A549 (cell line): Measurements from ENCODE around the gene NR4A1. TPM values are rescaled to one million over a fixed set of nuclear protein-coding genes. Genes with fewer than 3 reads are reported as not detected.

ENCODE experiments used
- ATAC-seq, 2 experiments: fragments of 200-7000 bp in 1 of 2; fragments of >200 bp in 1 of 2; cut with Nextera tagmentation in 1 of 2; cut with Tn5 transposase in 1 of 2; 3 replicates each; pipeline versions ENCODE4 v1.8.0 to v1.9.1; 2018 to 2020; ENCODE audit warnings: mild to moderate bottlenecking in 1 of 2, moderate library complexity in 1 of 2
- CTCF ChIA-PET: fragments of 300-600 bp; sonication (Branson Sonifier 250); formaldehyde crosslinking; extraction: SDS; loops from one replicate; lab custom pipeline; 2021; ENCODE audit warnings: antibody characterized with exemption, inconsistent platforms; lab: Yijun Ruan, JAX
- POLR2A ChIA-PET: fragments of 350-600 bp; formaldehyde crosslinking; extraction: SDS; loops from one replicate; lab custom pipeline; 2021; ENCODE audit warnings: antibody characterized with exemption, inconsistent platforms; lab: Yijun Ruan, JAX
- DNase-seq, 2 experiments: peaks; one replicate each; pipeline versions ENCODE4 v3.0.0 to v3.0.0-alpha.2; 2011 to 2016; ENCODE audit warnings: low read depth in 1 of 2, low spot score in 1 of 2
- FAIRE-seq: peaks from 2 replicates; lab custom pipeline; 2011; peaks lifted over from hg19 to GRCh38; lab: Jason Lieb, UNC
- H3K27ac ChIP-seq, 2 experiments: fragments of >200 bp; sonication (Bioruptor Twin); formaldehyde crosslinking; 3 replicates each; pipeline ENCODE4 v1.5.1; 2016 to 2017
- H3K4me1 ChIP-seq: fragments of >200 bp; sonication (Bioruptor Twin); formaldehyde crosslinking; 3 replicates; pipeline ENCODE4 v1.6.1; 2016
- H3K4me2 ChIP-seq: fragments of >200 bp; sonication (Bioruptor Twin); formaldehyde crosslinking; 3 replicates; pipeline ENCODE4 v1.6.1; 2016
- H3K4me3 ChIP-seq: fragments of >200 bp; sonication (Bioruptor Twin); formaldehyde crosslinking; 3 replicates; pipeline ENCODE4 v1.5.1; 2016
- H3K9me3 ChIP-seq: fragments of >200 bp; sonication (Bioruptor Twin); formaldehyde crosslinking; 3 replicates; pipeline ENCODE4 v1.6.1; 2016
- CHD2 ChIP-seq: fragments of 150-350 bp; IDR thresholded peaks from 2 replicates; pipeline ENCODE4 v1.6.1; 2014; ENCODE audit warnings: low read length; ENCODE audit not compliant: partially characterized antibody
- CHD4 ChIP-seq: fragments of 200-600 bp; sonication (generic); IDR thresholded peaks from 2 replicates; pipeline ENCODE4 v1.6.1; 2016; ENCODE audit warnings: antibody characterized with exemption, mild to moderate bottlenecking, borderline replicate concordance
- ELK1 ChIP-seq: fragments of 150-350 bp; IDR thresholded peaks from 2 replicates; pipeline ENCODE4 v1.6.1; 2014; ENCODE audit warnings: low read depth, mild to moderate bottlenecking, low read length
- ESRRA ChIP-seq: fragments of 150-350 bp; IDR thresholded peaks from 2 replicates; pipeline ENCODE4 v1.6.1; 2014; ENCODE audit warnings: mild to moderate bottlenecking, low read length, borderline replicate concordance
- FOSL2 ChIP-seq, 2 experiments: fragments of 450-650 bp in 1 of 2; fragments of >200 bp in 1 of 2; sonication (Bioruptor Twin) in 1 of 2; formaldehyde crosslinking; IDR thresholded peaks; 2 replicates each; pipeline versions ENCODE4 v1.5.0 to v1.6.1; 2016 to 2020; ENCODE audit warnings: mild to moderate bottlenecking in 1 of 2, moderate library complexity in 1 of 2
- HMGXB4 ChIP-seq: fragments of 250-450 bp; sonication (Bioruptor Pico); IDR thresholded peaks from 2 replicates; pipeline ENCODE4 v1.5.0; 2021; ENCODE audit warnings: mild to moderate bottlenecking, moderate library complexity, borderline replicate concordance
- HOXB13 ChIP-seq: fragments of 250-450 bp; sonication (Bioruptor Pico); IDR thresholded peaks from 2 replicates; pipeline ENCODE4 v1.5.0; 2020; ENCODE audit warnings: low read depth, mild to moderate bottlenecking, moderate library complexity
- HOXB5 ChIP-seq: fragments of 250-450 bp; sonication (Bioruptor Pico); IDR thresholded peaks from 2 replicates; pipeline ENCODE4 v1.5.0; 2020; ENCODE audit warnings: mild to moderate bottlenecking, moderate library complexity
- JUNB ChIP-seq: fragments of >200 bp; sonication (Bioruptor Twin); formaldehyde crosslinking; IDR thresholded peaks from 2 replicates; pipeline ENCODE4 v1.6.1; 2016
- MAZ ChIP-seq: fragments of 150-350 bp; IDR thresholded peaks from 2 replicates; pipeline ENCODE4 v1.6.1; 2014; ENCODE audit warnings: antibody characterized with exemption, low read depth, low read length, borderline replicate concordance
- PBX3 ChIP-seq: IDR thresholded peaks from 2 replicates; pipeline ENCODE4 v1.6.1; 2012
- PHF8 ChIP-seq: fragments of 200-600 bp; sonication (generic); IDR thresholded peaks from 2 replicates; pipeline ENCODE4 v1.6.1; 2016; ENCODE audit warnings: low read depth, mild to moderate bottlenecking, antibody characterized with exemption, moderate library complexity, borderline replicate concordance
- REST ChIP-seq: fragments of 200-600 bp; sonication (generic); IDR thresholded peaks from 2 replicates; pipeline ENCODE4 v1.6.1; 2016; ENCODE audit warnings: antibody characterized with exemption, mild to moderate bottlenecking, moderate library complexity
- RFX5 ChIP-seq: fragments of 450-650 bp; IDR thresholded peaks from 2 replicates; pipeline ENCODE4 v1.7.1; 2014; ENCODE audit warnings: antibody characterized with exemption, mild to moderate bottlenecking, moderate library complexity
- USF2 ChIP-seq: fragments of 450-650 bp; IDR thresholded peaks from 2 replicates; pipeline ENCODE4 v1.6.1; 2014; ENCODE audit warnings: antibody characterized with exemption
- ZC3H11A ChIP-seq: fragments of 450-650 bp; IDR thresholded peaks from 2 replicates; pipeline ENCODE4 v1.6.1; 2014; ENCODE audit warnings: antibody characterized with exemption, mild to moderate bottlenecking
- ZFP36 ChIP-seq: fragments of 450-650 bp; IDR thresholded peaks from 2 replicates; pipeline ENCODE4 v1.6.1; 2014; ENCODE audit warnings: borderline replicate concordance; ENCODE audit not compliant: partially characterized antibody
- WGBS: methylation state at CpG from one replicate; pipeline ENCODE4 v1.1.6; 2017; ENCODE audit errors: missing lambda C conversion rate; 5-methylcytosine and 5-hydroxymethylcytosine counted together
- polyA plus RNA-seq, 4 experiments: library from polyadenylated mRNA; depleted of rRNA in 3 of 4; stranded (reverse); fragments of >200 nt; fragmentation: RNase III in 1 of 4; extraction: RNeasy Plus Mini Kit Qiagen cat#74134 plus additional on column Dnase treatment in 1 of 4; gene quantifications; 2 replicates in 3 of 4; 3 replicates in 1 of 4; pipeline ENCODE4 v1.2.3, GENCODE V29; 2011 to 2017

NR4A1 gene
- polyA plus RNA-seq, 2 of the 4 experiments (the other 2 are of a cell fraction), result 39.6 to 89.6 TPM

GRCh38 chr12:52066346-52067080 is 15.3 kb downstream of the NR4A1 start:
- CTCF ChIA-PET, result interaction anchor here (0.5 to 42.5 kb wide), 12 partner anchors 9 to 946 kb away, joined by 3 to 1730 read pairs (median 6); partner anchors contain the start of genes NR4A1 and SMIM41
- ATAC-seq, result no peak
- Histone ChIP-seq H3K4me3 (no peak overlapping the region), H3K4me2 (no peak overlapping the region), H3K27ac (no peak overlapping the region), H3K4me1 (peaks cover 24% of the 10 kb centered on the region), H3K9me3 (no peaks in the 10 kb centered on the region)
- no peak for DNase-seq
- no peak for FAIRE-seq
- TF ChIP-seq ZC3H11A (no peak), CHD2 (no peak), MAZ (no peak), PBX3 (no peak), HOXB13 (CRISPR knock-in tag) (no peak), HMGXB4 (no peak), ESRRA (no peak), PHF8 (no peak), ZFP36 (no peak), HOXB5 (no peak), FOSL2 (IDR thresholded peaks at IDR 0.05) (no peak), FOSL2 (CRISPR knock-in tag; IDR thresholded peaks at IDR 0.05) (no peak), JUNB (no peak), CHD4 (no peak), REST (no peak), RFX5 (no peak), USF2 (no peak), ELK1 (no peak)
- TF ChIP-seq, all 56 proteins: peak for 0
- POLR2A ChIA-PET, result interaction anchor here (1.1 to 2.8 kb wide), 2 partner anchors 15 kb away, joined by 3 to 11 read pairs; partner anchors contain the start of gene NR4A1
- 59% methylated on average over 8 of the region's 8 CpGs for WGBS
